HG03439 (cell line): ENCODE results near the gene OR9G1.
"Not testable (repeated sequence)": the region's sequence is repeated elsewhere in the genome, so short reads cannot be mapped to it uniquely, and the experiment has no call there.

ENCODE experiments used
- ATAC-seq: cut with Tn5 transposase; IDR thresholded peaks from one replicate; pipeline ENCODE4 v1.9.1; 2021; ENCODE audit warnings: mild to moderate bottlenecking, moderate library complexity; ENCODE audit not compliant: unreplicated experiment

The OR9G1 gene, protein sequence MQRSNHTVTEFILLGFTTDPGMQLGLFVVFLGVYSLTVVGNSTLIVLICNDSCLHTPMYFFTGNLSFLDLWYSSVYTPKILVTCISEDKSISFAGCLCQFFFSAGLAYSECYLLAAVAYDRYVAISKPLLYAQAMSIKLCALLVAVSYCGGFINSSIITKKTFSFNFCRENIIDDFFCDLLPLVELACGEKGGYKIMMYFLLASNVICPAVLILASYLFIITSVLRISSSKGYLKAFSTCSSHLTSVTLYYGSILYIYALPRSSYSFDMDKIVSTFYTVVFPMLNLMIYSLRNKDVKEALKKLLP

DNA sequence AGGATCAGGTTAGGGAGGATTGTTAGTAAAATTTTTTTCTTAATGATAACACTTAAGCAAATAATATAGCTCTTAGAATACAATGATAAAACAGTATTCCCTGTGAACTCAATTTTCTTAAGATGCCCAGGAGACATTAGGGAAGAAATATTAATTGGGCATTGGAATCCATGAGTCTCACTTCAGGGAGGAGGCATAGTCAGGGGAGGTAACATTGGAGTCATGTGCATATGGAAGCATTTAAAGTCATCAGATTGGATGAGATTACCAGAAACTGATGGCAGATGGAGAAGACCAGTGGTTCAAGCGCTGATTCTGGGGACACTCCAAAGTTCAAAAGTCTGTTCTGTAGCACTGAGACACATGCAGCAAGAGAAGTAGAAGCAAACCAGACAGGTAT lies at the start of gene OR9G1:
TSS of gene OR9G1 (plus strand) at position 301 of the 400 bp plus-strand sequence. CDS start 1,293 bp downstream, outside the sequence.
- no peak for ATAC-seq

DNA sequence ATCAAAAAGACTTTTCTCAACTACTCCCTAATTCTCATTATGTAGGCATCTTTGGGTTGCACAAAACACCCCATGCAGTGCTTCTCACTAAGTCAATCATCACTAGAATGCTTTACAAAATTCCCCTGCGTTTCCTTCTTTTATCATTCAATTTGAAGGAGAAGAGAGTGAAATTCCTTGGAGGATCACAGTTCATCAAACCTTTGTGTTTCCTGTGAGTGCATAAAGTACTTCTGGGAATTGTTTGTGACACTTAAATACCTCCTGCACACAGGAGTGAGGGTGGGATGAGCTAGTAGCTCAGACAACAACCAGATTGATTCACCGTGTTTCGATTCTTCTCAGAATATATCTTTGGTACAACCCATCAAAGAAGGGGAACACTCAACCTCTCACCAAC lies 39.1 kb upstream of the OR9G1 start:
- no peak for ATAC-seq

DNA sequence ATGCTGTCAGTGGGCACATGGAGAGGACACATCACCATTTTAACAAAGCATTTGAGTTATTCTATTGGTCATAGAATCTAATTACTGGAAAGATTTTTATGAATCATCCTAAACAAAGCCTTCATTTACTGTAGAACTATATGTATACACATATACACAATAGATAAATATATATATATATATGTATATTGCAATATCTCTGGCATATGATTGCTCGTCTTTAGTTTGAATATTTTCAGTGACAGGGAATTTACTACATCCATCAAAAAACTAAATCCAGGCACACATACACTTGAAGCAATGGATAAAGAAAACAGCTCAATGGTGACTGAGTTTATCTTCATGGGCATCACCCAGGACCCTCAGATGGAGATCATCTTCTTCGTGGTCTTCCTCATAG lies 35.5 kb upstream of the OR9G1 start, which contains the start of gene OR5AR1:
TSS of gene OR5AR1 (plus strand) at position 301 of the 400 bp plus-strand sequence. CDS start at position 301, 0 bp downstream.
- no peak for ATAC-seq

DNA sequence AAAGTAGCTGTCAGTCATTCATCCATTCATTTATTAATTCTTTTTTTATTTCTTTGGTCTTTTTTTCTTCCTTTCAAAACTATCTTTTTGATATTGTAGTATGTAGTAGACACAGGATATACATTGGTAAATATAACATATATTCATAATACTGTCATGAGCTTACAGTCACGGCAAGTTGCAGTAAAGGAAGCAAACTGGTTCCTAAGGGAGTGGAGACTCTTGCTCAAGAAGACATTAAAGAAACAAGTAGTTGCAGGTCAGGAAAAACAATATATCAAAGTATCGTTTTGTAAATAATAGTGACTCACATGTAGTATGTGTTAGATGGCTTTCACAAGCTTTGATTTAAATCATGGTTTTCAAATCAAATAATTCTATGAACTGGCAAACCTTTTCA lies 27.9 kb upstream of the OR9G1 start:
- ATAC-seq, result no peak

DNA sequence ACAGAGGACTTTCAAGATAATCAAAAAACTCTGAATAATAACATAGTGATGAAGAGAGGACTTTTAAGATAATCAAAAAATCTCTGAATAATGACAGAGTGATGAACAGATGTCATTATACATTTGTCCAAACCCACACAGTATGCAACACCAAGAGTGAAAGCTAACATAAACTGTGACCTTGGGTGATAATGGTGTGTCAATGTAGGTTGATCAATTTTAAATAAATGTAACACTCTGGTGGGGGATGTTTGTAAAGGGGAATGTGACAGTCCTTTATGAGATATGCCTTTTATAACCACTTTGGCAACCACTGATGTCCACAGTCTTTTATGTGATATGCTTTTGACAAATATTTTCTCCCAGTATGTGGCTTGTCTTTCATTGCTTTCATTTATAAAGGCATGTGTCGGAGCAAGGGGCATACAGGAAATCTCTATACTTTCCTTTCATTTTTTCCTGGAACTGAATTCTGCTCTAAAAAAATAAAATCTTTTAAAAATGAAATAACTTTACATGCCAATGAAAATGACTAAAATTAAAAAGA lies 10.3 kb upstream of the OR9G1 start:
- ATAC-seq, result no peak

DNA sequence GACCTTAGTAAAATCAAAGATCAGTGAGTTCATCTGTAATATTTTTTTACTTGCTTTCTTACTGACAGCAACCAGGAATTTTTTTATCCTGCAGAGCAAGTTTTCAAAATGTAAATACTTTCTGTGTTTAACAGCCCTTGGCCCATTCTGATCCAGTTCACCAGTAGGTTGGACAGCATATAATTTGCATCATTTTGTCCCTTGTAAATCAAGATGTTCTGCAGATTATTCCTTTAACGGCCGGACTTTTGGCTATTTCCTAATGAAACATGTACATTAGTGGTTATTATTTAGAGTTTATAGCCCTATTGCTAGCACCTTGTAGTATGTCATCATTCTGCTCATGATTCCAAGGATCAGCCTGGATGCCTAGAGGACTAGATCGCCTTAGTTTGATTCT lies 7.7 kb upstream of the OR9G1 start:
- not testable (repeated sequence) for ATAC-seq

DNA sequence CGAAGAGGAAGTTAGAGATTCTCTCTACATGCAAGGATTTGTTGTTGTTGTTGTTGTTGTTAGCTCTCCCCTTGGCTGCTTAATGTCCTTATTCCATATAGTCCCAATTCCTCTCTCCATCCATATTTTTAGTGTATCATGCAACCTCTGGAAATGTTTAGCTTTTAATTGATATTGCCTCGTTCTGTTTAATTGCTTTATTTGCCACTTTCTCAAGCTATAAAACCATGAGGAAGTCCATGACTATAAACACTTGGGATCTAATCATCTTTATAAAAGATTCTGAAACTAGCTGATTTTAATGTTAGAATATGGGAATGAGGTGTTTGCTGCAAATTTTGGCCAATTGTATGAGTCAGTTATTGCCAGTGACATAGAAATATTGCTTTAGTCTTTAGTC lies 5.5 kb upstream of the OR9G1 start:
- no peak for ATAC-seq

DNA sequence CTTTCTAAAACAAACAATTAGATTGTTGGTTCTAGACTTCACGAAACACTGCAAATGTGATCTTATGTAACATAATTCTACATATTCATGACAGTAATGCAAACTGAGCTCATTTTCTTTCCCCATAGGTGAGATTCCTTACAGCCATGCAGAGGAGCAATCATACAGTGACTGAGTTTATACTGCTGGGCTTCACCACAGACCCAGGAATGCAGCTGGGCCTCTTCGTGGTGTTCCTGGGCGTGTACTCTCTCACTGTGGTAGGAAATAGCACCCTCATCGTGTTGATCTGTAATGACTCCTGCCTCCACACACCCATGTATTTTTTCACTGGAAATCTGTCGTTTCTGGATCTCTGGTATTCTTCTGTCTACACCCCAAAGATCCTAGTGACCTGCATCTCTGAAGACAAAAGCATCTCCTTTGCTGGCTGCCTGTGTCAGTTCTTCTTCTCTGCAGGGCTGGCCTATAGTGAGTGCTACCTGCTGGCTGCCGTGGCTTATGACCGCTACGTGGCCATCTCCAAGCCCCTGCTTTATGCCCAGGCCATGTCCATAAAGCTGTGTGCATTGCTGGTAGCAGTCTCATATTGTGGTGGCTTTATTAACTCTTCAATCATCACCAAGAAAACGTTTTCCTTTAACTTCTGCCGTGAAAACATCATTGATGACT lies 1.5 kb downstream of the OR9G1 start:
- ATAC-seq, result no peak

DNA sequence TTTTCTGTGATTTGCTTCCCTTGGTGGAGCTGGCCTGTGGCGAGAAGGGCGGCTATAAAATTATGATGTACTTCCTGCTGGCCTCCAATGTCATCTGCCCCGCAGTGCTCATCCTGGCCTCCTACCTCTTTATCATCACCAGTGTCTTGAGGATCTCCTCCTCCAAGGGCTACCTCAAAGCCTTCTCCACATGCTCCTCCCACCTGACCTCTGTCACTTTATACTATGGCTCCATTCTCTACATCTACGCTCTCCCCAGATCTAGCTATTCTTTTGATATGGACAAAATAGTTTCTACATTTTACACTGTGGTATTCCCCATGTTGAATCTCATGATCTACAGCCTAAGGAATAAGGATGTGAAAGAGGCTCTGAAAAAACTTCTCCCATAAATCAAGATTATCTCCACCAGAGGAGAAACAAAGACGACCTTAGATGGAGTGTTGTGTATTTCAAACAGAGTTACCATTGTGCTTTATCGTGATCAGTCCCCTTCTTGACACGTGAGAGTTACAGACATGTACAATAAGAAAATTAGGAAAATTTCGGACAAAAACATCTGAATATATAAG lies 2.1 kb downstream of the OR9G1 start:
- ATAC-seq, result no peak

DNA sequence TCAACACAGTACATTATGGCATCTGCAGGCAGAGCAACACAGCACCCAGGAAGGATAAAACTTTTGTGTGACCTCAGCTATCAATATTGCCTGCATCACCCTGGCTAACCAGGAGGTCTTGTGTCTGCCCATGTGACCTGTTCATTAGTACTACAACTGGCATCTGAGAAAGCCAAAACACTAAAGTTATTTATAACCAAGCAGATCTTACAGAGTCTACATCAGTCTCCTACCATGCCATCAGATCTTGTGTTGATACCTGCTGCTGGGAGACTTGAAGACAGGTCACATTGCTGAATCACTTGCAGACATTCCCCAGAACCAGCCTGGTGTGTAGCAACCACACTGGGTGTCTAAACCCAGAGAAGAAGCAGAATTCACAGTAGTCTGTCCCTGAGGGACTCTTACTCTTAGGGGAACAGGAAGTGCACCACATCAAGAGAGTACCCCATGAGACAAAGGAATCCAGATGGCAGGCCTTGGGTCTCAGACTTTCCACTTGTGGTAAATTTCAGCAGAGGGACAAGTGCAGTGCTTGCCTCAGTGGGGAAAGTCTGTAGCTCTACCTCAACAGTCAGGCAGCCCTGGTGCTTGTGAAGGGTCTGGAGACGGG lies 7.0 kb downstream of the OR9G1 start:
- no peak for ATAC-seq

DNA sequence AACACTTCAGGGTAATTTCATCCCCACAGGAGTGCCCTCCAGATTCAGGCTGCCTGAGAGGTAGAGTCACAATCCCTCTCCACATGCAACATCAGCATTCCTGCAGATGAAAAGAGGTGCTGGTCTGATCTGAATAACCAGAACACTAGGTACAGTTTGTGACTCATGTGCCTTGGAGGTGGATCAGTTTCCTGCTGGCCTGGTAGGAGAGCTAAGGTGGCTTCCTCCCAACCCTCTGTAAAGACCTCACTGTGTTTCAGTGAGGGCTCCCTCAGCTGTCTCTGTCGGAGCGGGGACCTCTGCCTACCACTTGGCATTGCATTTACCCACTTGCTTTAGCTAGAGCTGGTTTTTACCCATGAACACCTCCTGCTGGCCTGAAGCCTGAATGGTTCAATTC lies 7.6 kb downstream of the OR9G1 start:
- ATAC-seq, result no peak

DNA sequence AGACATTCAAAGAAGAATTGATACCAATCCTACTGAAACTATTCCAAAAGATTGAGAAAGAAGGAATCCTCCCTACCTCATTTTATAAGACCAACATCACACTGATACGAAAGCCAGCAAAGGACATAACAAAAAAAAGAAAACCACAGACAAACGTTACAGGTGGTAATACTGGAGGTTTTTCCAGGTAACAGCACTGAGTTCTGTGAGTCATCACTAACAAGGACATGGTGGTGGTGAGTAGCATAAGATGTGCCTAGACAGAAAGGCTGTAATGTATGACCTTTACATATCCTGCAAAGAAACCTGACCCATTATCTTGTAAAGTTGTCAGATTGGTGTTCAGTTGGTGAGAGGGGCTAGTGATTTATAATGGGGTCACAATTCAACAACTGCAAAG lies 15.3 kb downstream of the OR9G1 start:
- no peak for ATAC-seq

DNA sequence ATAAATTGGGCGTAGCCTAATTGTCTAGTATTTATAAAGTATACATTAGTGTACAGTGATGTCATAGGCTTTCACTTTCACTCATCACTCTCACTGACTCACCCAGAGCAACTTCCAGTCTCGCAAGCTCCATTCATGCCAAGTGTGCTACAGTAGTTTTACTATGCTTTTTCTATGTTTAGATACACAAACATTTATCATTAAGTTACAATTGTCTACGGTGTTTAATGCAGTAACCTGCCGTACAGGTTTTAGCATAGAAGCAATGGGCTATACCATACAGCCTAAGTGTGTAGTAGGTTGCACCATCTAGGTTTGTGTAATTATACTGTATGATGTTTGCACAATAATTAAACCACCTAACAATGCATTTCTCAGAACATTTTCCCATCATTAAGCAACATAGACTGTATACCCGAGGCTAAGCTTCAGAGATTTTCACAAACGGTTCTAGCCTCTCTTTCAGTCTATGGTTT lies 17.5 kb downstream of the OR9G1 start:
- no peak for ATAC-seq

DNA sequence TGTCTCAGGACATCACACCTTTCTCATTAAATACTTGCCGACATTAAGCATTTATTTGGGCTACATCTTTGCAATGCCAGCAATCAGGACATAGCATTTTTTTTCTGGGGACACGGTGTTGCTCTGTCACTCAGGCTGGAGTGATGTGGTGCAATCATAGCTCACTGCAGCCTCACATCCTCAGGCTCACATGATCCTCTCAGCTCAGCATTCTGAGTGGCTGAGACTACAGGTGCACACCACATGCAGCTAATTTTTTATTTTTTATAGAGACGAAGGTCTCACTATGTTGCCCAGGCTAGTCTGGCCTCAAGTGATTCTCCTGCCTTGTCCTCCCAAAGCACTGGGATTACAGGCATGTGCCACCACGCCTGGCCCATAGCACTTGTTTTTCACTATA lies 21.6 kb downstream of the OR9G1 start:
- ATAC-seq, result no peak

DNA sequence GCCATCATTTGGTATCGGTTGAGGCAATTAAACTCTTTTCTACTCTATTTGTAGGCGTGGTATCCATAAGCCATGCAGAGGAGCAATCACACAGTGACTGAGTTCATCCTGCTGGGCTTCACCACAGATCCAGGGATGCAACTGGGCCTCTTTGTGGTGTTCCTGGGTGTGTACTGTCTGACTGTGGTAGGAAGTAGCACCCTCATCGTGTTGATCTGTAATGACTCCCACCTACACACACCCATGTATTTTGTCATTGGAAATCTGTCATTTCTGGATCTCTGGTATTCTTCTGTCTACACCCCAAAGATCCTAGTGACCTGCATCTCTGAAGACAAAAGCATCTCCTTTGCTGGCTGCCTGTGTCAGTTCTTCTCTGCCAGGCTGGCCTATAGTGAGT lies 41.2 kb downstream of the OR9G1 start:
- ATAC-seq, result no peak

DNA sequence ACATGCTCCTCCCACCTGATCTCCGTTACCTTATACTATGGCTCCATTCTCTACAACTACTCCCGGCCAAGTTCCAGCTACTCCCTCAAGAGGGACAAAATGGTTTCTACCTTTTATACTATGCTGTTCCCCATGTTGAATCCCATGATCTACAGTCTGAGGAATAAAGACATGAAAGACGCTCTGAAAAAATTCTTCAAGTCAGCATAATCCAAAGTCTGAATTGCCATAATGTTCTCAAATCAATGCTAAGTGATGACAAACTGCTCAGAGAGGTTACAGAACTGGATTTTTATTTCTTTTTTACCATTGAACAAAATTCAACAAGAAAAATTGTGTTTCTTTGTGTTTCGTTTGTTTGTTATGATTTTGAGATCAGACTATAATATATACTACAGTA lies 42.0 kb downstream of the OR9G1 start:
- no peak for ATAC-seq

DNA sequence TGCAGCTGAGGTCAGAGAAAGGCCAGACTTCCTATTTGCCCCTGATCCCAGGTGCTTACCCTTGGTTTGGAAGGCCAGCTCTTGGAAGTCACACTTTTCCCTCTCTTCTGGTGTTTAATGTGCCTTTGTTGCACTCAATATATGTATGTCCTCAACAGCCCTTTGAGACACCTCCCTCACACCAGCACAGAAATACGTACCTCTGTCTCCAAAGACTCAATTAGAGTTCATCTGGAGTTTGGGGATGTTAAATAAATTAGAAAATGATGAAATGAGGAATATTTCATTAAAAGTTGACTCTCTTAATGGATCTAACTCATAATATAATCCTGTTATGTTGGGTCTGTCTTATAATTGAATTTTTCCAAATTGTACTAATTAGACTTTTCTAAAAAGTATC lies 49.7 kb downstream of the OR9G1 start, which contains the start of gene OR9G4:
TSS of gene OR9G4 (minus strand) at position 101 of the 400 bp plus-strand sequence. CDS start 4,931 bp downstream, outside the sequence.
- no peak for ATAC-seq

DNA sequence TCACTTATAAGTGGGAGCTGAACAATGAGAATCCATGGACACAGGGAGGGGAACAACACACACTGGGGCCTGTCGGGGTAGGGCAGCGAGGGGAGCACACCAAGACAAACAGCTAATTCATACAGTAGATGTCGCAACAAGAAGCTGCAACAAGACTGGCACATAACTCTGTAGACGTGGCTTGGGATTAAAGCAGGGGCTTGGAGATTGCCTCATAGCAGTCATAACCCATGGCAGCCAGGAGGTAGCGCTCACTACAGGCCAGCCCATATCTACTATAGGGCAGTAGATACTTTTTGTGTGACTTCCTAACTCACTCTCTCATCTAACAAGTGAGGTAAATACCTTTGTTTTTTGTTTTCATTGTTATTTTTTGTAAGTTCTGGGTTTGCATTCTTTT lies 51.3 kb downstream of the OR9G1 start:
- no peak for ATAC-seq

DNA sequence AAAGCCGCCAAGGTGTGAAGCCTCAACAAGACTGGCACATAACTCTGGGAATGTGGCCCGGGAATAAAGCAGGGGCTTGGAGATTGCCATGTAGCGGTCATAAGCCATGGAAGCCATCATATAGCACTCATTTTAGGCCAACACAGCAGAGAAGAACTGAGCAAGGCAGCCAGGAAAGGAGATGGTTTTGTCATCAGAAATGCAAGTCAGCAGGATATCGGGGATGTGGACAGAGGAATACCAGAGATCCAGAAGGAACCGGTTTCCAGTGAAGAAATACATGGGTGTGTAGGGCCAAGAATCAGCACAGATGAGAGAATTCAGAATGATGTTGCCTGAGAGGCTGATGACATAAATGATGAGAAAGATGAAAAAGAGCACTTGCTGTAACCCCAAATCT lies 52.6 kb downstream of the OR9G1 start:
- no peak for ATAC-seq
